ENCODE results near the gene BPHL.

DNA sequence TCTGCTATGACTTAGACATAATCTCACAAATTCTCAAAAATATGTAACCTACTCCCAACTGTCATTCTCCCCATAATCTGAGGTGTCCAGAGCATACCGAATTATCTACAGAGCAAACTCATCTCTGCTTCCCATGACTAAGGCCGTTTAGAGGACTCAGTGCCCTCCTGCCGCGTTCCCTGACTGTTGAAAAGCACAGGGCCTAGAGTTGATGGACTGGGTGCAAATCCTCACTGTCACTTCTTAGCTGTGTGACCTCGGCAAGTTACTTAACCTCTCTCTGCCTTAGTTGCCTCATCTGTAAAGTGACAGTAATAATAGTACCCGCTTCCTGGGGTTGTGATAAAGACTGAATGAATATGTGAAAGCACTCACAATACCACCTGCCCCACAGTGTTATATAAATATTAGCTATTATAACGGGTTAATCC is 43.6 kb downstream of the BPHL start:
- no peak for TF ChIP-seq ZFX (IDR thresholded peaks at IDR 0.05; ENCODE audit: borderline replicate concordance)
- TF ChIP-seq, protein P1, sequence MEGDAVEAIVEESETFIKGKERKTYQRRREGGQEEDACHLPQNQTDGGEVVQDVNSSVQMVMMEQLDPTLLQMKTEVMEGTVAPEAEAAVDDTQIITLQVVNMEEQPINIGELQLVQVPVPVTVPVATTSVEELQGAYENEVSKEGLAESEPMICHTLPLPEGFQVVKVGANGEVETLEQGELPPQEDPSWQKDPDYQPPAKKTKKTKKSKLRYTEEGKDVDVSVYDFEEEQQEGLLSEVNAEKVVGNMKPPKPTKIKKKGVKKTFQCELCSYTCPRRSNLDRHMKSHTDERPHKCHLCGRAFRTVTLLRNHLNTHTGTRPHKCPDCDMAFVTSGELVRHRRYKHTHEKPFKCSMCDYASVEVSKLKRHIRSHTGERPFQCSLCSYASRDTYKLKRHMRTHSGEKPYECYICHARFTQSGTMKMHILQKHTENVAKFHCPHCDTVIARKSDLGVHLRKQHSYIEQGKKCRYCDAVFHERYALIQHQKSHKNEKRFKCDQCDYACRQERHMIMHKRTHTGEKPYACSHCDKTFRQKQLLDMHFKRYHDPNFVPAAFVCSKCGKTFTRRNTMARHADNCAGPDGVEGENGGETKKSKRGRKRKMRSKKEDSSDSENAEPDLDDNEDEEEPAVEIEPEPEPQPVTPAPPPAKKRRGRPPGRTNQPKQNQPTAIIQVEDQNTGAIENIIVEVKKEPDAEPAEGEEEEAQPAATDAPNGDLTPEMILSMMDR (IDR thresholded peaks at IDR 0.05), result no peak

All from 22Rv1 (cell line).